Loucy (cell line): Measurements from ENCODE around the gene LCN10.

Experiments
- H2AFZ ChIP-seq: fragments of 200-600 bp; sonication (generic); 2 replicates; pipeline ENCODE4 v1.6.0; 2016; ENCODE audit warnings: antibody characterized with exemption, mild to moderate bottlenecking, low read length, moderate library complexity
- H3F3A ChIP-seq: fragments of 200-600 bp; 2 replicates; pipeline ENCODE4 v1.6.0; 2016; ENCODE audit warnings: antibody characterized with exemption, low read depth, mild to moderate bottlenecking
- H3K27me3 ChIP-seq: fragments of 200-600 bp; sonication (generic); 2 replicates; pipeline ENCODE4 v1.6.1; 2014; ENCODE audit warnings: low read length, mild to moderate bottlenecking; ENCODE audit not compliant: insufficient read depth, poor library complexity, severe bottlenecking
- H3K36me3 ChIP-seq: fragments of 200-600 bp; sonication (generic); 2 replicates; pipeline ENCODE4 v1.6.1; 2016; ENCODE audit warnings: low read length; ENCODE audit not compliant: insufficient read depth
- H3K4me1 ChIP-seq: fragments of 200-600 bp; sonication (generic); 2 replicates; pipeline ENCODE4 v1.5.1; 2014; ENCODE audit warnings: low read length, mild to moderate bottlenecking; ENCODE audit not compliant: insufficient read depth, poor library complexity, severe bottlenecking
- H3K4me2 ChIP-seq: fragments of 200-600 bp; sonication (generic); 2 replicates; pipeline ENCODE4 v1.6.0; 2014; ENCODE audit warnings: antibody characterized with exemption, low read length, low read depth, mild to moderate bottlenecking; ENCODE audit not compliant: poor library complexity, severe bottlenecking
- H3K4me3 ChIP-seq: fragments of 200-600 bp; sonication (generic); 2 replicates; pipeline ENCODE4 v1.5.1; 2014; ENCODE audit warnings: low read length, mild to moderate bottlenecking, mixed read lengths; ENCODE audit not compliant: poor library complexity, severe bottlenecking
- H3K79me2 ChIP-seq: fragments of 200-600 bp; sonication (generic); 2 replicates; pipeline ENCODE4 v1.6.1; 2014; ENCODE audit warnings: low read length; ENCODE audit not compliant: insufficient read depth
- H3K9ac ChIP-seq: fragments of 200-600 bp; sonication (generic); 2 replicates; pipeline ENCODE4 v1.6.0; 2014; ENCODE audit warnings: mild to moderate bottlenecking, low read depth, low read length, moderate library complexity; ENCODE audit not compliant: poor library complexity, severe bottlenecking
- H3K9me2 ChIP-seq: fragments of 200-600 bp; sonication (generic); replicated peaks from 2 replicates; pipeline ENCODE4 v1.6.1; 2016; ENCODE audit warnings: low read depth, low read length, mixed read lengths
- H3K9me3 ChIP-seq: fragments of 200-600 bp; sonication (generic); 2 replicates; pipeline ENCODE4 v1.6.1; 2014; ENCODE audit warnings: mild to moderate bottlenecking, antibody characterized with exemption, low read length, low read depth; ENCODE audit not compliant: insufficient read depth
- H4K20me1 ChIP-seq: fragments of 200-600 bp; sonication (generic); 2 replicates; pipeline ENCODE4 v1.6.0; 2014; ENCODE audit warnings: antibody characterized with exemption, low read length, mild to moderate bottlenecking; ENCODE audit not compliant: insufficient read depth, poor library complexity, severe bottlenecking
- EZH2phosphoT487 ChIP-seq: fragments of 200-600 bp; IDR thresholded peaks from 2 replicates; pipeline ENCODE4 v1.6.1; 2018; ENCODE audit warnings: antibody characterized with exemption, mild to moderate bottlenecking, moderate library complexity, borderline replicate concordance
- TF ChIP-seq, protein P1 (sequence below): fragments of 200-600 bp; sonication (generic); conservative IDR thresholded peaks from 2 replicates; pipeline ENCODE4 v1.5.1; 2014; ENCODE audit warnings: mild to moderate bottlenecking, antibody characterized with exemption, low read length

Gene LCN10

DNA sequence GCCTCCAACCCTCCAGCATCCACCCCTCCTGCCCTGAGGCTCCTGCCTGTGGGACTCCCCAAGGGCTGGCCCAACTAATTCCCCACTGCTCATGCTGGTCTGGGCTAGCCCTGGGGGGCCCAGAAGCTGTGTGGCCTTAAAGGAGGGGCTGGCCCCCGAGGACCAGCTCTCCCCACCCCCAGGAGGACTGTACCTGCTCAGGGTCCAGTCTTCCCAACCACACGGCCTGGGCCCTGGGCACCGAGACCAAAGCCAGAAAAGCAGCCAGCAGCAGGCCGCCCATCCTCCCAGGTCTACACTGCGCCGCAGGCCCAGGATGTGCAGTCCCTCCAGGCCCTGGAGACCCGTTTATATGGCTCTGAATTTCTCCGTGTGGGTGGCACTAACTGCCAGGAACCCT, 5.5 kb upstream of the LCN10 start, which contains the start of gene LCN6:
LCN6 (minus strand) TSS at position 325 of the 400 bp plus-strand sequence; CDS start at position 283, 42 bp downstream.
- no peaks in the 10 kb centered on the region for H3K27me3 ChIP-seq
- H3K9ac ChIP-seq, result no peak within 1 kb of the TSS
- H3K79me2 ChIP-seq, result no peaks in the 10 kb centered on the region
- H3F3A ChIP-seq, result no peaks in the 10 kb centered on the region
- H3K4me2 ChIP-seq, result no peak within 1 kb of the TSS
- no peaks in the 10 kb centered on the region for H3K9me2 ChIP-seq
- H3K4me1 ChIP-seq, result no peaks in the 10 kb centered on the region
- no peak within 1 kb of the TSS for H3K4me3 ChIP-seq
- H3K9me3 ChIP-seq, result peaks cover 9% of the 10 kb centered on the region; the same call in 1 of the 2 replicates
- H2AFZ ChIP-seq, result no peak within 1 kb of the TSS
- H3K36me3 ChIP-seq, result no peaks in the 10 kb centered on the region
- no peak for TF ChIP-seq EZH2phosphoT487
- TF ChIP-seq, protein P1, sequence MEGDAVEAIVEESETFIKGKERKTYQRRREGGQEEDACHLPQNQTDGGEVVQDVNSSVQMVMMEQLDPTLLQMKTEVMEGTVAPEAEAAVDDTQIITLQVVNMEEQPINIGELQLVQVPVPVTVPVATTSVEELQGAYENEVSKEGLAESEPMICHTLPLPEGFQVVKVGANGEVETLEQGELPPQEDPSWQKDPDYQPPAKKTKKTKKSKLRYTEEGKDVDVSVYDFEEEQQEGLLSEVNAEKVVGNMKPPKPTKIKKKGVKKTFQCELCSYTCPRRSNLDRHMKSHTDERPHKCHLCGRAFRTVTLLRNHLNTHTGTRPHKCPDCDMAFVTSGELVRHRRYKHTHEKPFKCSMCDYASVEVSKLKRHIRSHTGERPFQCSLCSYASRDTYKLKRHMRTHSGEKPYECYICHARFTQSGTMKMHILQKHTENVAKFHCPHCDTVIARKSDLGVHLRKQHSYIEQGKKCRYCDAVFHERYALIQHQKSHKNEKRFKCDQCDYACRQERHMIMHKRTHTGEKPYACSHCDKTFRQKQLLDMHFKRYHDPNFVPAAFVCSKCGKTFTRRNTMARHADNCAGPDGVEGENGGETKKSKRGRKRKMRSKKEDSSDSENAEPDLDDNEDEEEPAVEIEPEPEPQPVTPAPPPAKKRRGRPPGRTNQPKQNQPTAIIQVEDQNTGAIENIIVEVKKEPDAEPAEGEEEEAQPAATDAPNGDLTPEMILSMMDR, result no peak
- H4K20me1 ChIP-seq, result no peaks in the 10 kb centered on the region

DNA sequence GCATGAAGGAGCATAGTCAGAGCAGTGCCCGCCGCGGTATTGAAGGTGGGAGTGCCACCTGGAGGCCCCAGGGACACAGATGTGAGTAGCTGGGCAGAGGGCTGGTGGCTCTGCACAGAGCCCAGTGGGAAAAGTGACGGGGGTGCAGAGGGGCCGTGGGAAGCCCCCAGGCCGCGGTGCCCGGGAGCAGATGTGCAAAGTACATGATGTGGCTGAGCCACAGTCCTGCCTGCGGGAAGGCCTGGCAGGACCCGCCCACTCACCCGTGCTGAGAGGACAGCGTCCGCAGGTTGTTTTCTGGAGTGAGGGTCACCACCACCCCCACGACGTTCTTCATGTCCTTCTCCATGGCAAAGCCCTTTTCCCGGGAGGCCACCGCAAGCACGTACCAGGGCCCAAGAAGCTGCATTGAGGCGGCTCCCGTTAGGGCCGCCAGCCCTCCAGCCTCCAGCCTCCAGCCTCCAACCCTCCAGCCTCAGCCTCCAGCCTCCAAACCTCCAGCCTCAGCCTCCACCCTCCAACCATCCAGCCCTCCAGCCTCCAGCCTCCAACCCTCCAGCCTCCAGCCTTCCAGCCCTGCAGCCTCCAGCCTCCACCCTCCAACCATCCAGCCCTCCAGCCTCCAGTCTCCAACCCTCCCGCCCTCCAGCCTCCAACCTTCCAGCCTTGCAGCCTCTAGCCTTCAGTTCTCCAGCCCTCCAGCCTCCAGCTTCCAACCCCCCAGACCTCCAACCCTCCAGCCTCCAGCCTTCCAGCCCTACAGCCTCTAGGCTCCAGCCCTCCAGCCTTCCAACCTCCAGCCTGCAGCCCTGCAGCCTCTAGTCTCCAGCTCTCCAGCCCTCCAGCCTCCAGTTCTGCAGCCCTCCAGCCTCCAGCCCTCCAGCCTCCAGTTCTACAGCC, 4.7 kb upstream of the LCN10 start:
- H3K36me3 ChIP-seq, result no peaks in the 10 kb centered on the region
- H3K9me2 ChIP-seq, result no peaks in the 10 kb centered on the region
- H3K9ac ChIP-seq, result no peak overlapping the region
- H3K9me3 ChIP-seq, result peaks cover 9% of the 10 kb centered on the region; the same call in 1 of the 2 replicates
- no peaks in the 10 kb centered on the region for H3K27me3 ChIP-seq
- TF ChIP-seq, protein P1, result no peak
- no peak for TF ChIP-seq EZH2phosphoT487
- H3F3A ChIP-seq, result no peaks in the 10 kb centered on the region
- H3K4me2 ChIP-seq, result no peak overlapping the region
- H4K20me1 ChIP-seq, result no peaks in the 10 kb centered on the region
- no peaks in the 10 kb centered on the region for H3K4me1 ChIP-seq
- no peak overlapping the region for H3K4me3 ChIP-seq
- no peak overlapping the region for H2AFZ ChIP-seq
- H3K79me2 ChIP-seq, result no peaks in the 10 kb centered on the region

DNA sequence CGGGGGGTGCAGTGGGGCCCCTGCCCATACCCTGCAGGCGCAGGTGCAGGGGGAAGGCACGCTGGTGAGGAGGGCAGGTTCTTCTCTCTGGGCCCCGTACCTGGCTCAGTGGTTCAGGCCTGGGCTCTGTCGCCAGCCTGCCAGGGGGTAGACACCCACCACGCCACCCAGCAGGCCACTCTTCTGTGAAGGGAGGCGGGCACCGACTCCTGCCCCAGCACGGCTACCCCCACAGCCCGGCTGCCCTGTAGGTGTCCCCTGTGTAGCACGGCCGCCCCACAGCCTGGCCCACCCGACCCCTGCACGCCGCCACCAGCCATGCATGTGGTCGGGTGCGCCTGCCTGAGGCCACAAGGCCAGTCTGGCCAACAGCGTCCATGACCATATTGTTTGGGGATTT, 3.9 kb upstream of the LCN10 start:
- H4K20me1 ChIP-seq, result no peaks in the 10 kb centered on the region
- H3K4me3 ChIP-seq, result no peak overlapping the region
- no peaks in the 10 kb centered on the region for H3K79me2 ChIP-seq
- H3K36me3 ChIP-seq, result no peaks in the 10 kb centered on the region
- H3K9me2 ChIP-seq, result no peaks in the 10 kb centered on the region
- H3F3A ChIP-seq, result no peaks in the 10 kb centered on the region
- TF ChIP-seq, protein P1, result no peak
- TF ChIP-seq EZH2phosphoT487, result no peak
- H3K9ac ChIP-seq, result no peak overlapping the region
- H3K4me1 ChIP-seq, result no peaks in the 10 kb centered on the region
- no peaks in the 10 kb centered on the region for H3K27me3 ChIP-seq
- peaks cover 5% of the 10 kb centered on the region; the same call in 1 of the 2 replicates for H3K9me3 ChIP-seq
- no peak overlapping the region for H3K4me2 ChIP-seq
- H2AFZ ChIP-seq, result no peak overlapping the region
